ENCODE measurements around the gene KDM7A.

KDM7A gene

DNA sequence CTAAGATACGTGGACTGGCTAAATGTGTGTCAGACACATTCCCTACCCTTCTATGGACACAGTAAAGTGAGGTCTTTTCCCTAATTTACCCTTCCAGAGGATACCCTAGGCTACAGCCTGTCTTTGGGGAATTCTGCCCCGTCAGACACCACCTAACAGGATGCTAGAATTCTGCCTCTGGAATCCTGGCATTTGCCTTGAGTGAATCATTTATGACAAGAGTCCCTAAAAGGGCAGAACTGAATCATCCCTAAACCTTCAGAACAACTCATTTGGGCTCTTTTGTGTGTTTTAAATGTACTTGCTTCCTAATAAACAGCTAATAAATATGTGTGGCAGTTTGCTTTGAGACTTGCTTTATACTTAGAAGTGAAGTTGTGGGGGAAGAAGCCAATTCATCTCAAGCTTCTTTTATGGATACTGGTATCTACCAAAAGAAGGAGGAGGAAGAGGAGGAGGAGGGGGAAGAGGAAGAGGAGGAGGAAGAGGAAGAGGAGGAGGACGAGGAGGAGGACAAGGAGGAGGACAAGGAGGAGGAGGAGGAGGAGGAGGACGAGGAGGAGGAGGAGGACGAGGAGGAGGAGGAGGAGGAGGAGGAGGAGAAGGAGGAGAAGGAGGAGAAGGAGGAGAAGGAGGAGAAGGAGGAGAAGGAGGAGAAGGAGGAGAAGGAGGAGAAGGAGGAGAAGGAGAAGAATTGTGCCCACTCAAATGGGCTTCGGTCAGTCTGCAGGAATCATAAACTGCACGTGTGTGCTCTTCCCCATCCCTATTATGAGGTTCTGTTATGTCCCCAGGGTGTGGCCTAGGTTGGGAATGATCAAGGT lies 141.2 kb downstream of the KDM7A start:
- TF ChIP-seq, protein P1, sequence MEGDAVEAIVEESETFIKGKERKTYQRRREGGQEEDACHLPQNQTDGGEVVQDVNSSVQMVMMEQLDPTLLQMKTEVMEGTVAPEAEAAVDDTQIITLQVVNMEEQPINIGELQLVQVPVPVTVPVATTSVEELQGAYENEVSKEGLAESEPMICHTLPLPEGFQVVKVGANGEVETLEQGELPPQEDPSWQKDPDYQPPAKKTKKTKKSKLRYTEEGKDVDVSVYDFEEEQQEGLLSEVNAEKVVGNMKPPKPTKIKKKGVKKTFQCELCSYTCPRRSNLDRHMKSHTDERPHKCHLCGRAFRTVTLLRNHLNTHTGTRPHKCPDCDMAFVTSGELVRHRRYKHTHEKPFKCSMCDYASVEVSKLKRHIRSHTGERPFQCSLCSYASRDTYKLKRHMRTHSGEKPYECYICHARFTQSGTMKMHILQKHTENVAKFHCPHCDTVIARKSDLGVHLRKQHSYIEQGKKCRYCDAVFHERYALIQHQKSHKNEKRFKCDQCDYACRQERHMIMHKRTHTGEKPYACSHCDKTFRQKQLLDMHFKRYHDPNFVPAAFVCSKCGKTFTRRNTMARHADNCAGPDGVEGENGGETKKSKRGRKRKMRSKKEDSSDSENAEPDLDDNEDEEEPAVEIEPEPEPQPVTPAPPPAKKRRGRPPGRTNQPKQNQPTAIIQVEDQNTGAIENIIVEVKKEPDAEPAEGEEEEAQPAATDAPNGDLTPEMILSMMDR (IDR thresholded peaks at IDR 0.05; ENCODE audit: low read depth, low read length) = no peak
- Histone ChIP-seq H3K36me3 (no peaks in the 10 kb centered on the region), H3K27me3 (no peaks in the 10 kb centered on the region), H3K4me1 (peaks cover 6% of the 10 kb centered on the region), H3K9me3 (no peaks in the 10 kb centered on the region), H3K4me3 (ENCODE audit: low read depth, low read length) (no peak overlapping the region)
- DNase-seq = no peak

Data from BE2C (cell line).